Measurements from ENCODE around the gene EZH1. TPM values are rescaled to one million over a fixed set of nuclear protein-coding genes. Genes with fewer than 3 reads are reported as not detected.

EZH1 gene
- 10 to 100 TPM; 40.6 to 68.2 (median 54.6) TPM for total RNA-seq

DNA sequence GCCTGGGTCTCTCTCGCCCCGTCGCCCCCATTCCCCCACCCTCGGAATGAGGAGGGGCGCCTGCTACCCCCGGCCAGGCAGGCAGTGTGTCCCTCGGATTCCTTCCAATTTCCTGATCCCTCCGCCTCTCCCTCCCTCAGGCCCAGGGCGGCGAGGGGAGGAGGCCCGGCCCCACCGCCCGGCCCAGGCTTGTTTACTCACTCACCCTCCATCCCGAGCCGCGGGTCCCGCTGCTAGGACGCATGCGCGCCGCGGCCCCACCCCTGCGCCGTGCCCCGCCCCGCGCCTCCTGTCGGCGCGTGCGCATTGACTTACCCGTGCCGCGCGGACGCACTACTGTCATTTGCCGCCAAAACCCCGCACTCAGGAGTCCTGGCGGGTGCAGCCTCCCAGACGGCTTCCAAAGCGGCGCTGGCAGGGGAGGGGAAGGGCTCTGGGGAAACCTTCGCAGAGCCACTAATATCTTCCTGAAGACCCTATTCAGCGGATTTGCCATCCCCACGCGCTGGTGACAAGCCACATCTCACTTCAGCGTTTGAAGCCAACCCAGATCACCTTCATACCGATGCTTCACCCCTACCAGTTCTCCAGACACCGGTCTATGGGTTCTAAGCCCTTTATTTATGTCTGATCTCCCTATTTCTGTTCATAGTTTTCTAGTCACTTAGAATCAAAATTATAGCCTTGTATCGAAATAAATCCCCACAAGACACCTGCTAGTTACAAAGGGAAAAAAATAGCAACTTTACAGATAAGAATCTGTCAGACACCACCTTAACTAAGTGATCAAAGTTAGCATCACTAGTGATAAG lies at the start of gene EZH1:
EZH1 (minus strand) TSS at position 235 of the 812 bp plus-strand sequence. CDS start 16,099 bp downstream, outside the sequence.
- Histone ChIP-seq H3K4me3 (peak within 1 kb of the TSS; percentile 62 to 89 (median 82)), H3K9me3 (no peaks in the 10 kb centered on the region), H3K27me3 (no peaks in the 10 kb centered on the region), H3K4me1 (peaks cover 39 to 60% (median 54%) of the 10 kb centered on the region in 4 donors), H3K36me3 (peaks cover 0 to 11% (median 0%) of the 10 kb centered on the region in 4 donors), H3K27ac (replicated peaks in 1 of 4) (peak within 1 kb of the TSS; percentile 82 to 97 (median 92))
- peak; percentile 96 for DNase-seq (ENCODE audit: extremely low spot score)
- TF ChIP-seq, protein P1, sequence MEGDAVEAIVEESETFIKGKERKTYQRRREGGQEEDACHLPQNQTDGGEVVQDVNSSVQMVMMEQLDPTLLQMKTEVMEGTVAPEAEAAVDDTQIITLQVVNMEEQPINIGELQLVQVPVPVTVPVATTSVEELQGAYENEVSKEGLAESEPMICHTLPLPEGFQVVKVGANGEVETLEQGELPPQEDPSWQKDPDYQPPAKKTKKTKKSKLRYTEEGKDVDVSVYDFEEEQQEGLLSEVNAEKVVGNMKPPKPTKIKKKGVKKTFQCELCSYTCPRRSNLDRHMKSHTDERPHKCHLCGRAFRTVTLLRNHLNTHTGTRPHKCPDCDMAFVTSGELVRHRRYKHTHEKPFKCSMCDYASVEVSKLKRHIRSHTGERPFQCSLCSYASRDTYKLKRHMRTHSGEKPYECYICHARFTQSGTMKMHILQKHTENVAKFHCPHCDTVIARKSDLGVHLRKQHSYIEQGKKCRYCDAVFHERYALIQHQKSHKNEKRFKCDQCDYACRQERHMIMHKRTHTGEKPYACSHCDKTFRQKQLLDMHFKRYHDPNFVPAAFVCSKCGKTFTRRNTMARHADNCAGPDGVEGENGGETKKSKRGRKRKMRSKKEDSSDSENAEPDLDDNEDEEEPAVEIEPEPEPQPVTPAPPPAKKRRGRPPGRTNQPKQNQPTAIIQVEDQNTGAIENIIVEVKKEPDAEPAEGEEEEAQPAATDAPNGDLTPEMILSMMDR (IDR thresholded peaks at IDR 0.05): peak in 1 of 3 experiments; percentile 9
- TF ChIP-seq POLR2A (IDR thresholded peaks at IDR 0.05; ENCODE audit: low read depth) (peak; percentile 55), POLR2AphosphoS5 (IDR thresholded peaks at IDR 0.05) (peak; percentile 94), EP300 (IDR thresholded peaks at IDR 0.05) (no peak)
- intact Hi-C loops (cut with DNase I): no loop called here
- WGBS: 9% methylated on average over 19 of the region's 50 CpGs

DNA sequence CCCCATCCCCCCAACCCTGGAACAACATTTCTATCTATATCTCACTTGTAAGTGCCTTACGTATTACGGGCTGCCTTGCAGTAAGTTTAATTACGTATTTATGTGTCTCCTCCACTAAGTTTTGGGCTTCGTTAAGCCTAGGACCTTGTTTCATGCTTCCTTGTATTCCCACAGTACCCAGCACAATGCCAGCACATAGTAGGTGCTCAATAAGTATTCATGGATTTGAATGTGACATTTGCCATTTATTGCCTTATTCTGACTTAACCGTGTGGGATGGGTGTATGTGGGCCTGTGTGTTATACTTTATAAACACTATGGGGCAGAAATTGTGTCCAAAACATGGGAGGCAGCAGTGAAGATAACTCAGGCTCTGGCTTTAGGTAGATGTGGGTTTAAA lies 47.7 kb upstream of the EZH1 start:
- Histone ChIP-seq H3K36me3 (peaks cover 0 to 23% (median 14%) of the 10 kb centered on the region in 4 donors), H3K4me1 (peaks cover 10 to 17% (median 15%) of the 10 kb centered on the region in 4 donors), H3K4me3 (no peak overlapping the region), H3K9me3 (no peaks in the 10 kb centered on the region), H3K27ac (replicated peaks in 1 of 4) (no peak overlapping the region), H3K27me3 (peaks cover 0 to 3% (median 0%) of the 10 kb centered on the region in 4 donors)
- intact Hi-C loops (cut with DNase I): no loop called here
- TF ChIP-seq EP300 (IDR thresholded peaks at IDR 0.05) (no peak), POLR2A (IDR thresholded peaks at IDR 0.05; ENCODE audit: low read depth) (no peak), POLR2AphosphoS5 (IDR thresholded peaks at IDR 0.05) (no peak)
- TF ChIP-seq, protein P1 (IDR thresholded peaks at IDR 0.05): no peak
- WGBS: 76% methylated on average over 5 of the region's 5 CpGs
- DNase-seq (ENCODE audit: extremely low spot score): no peak

DNA sequence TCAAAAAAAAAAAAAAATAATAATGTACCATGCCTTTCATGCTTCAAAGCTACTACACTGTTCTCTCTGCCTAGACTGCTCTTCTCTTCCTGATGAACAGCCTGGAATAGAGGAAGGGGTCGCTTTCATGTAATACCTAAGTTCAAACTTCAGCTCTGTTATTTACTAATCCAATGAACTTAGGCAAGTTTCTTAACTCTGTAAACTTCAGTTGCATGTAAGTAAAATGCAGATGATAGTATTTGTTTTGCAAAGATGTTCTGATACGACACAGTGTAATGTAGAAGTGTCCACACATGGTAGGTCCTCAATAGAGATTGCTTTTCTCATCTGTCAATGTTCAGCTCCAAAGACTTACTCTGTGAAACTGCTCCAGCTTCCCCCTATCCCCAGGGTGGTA lies 47.1 kb upstream of the EZH1 start:
- 81% methylated on average over 2 of the region's 2 CpGs for WGBS
- TF ChIP-seq EP300 (IDR thresholded peaks at IDR 0.05): no peak
- H3K9me3 ChIP-seq: no peaks in the 10 kb centered on the region

DNA sequence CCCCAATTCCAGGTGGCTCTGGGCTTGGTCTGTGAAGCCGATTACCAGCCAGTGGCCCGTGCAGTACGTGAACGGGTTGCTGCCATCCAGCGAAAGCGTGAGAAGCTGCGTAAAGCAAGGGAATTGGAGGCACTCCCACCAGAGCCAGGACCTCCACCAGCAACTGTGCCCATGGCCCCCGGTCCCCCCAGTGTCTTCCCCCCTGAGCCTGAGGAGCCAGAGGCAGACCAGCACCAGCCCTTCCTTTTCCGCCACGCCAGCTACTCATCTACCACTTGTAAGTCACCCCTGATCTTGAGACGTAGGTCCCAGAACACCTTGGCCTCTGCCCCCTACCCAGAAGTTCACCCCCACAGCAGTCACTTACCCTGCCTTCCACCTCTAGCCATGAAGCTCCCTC lies 42.4 kb upstream of the EZH1 start:
- Histone ChIP-seq H3K9me3 (no peaks in the 10 kb centered on the region), H3K27ac (replicated peaks in 1 of 4) (no peak overlapping the region), H3K27me3 (peaks cover 0 to 55% (median 8%) of the 10 kb centered on the region in 4 donors), H3K4me1 (peaks cover 12 to 32% (median 25%) of the 10 kb centered on the region in 4 donors), H3K4me3 (no peak overlapping the region), H3K36me3 (no peaks in the 10 kb centered on the region)
- TF ChIP-seq EP300 (IDR thresholded peaks at IDR 0.05): no peak
- 94% methylated on average over 10 of the region's 11 CpGs for WGBS
- no peak for DNase-seq (ENCODE audit: extremely low spot score)
- intact Hi-C loops (cut with DNase I): no loop called here

More for the DNA sequence above, 47.1 kb upstream of the EZH1 start:
- intact Hi-C loops (cut with DNase I): no loop called here
- Histone ChIP-seq H3K4me3 (no peak overlapping the region), H3K4me1 (peaks cover 4 to 11% (median 9%) of the 10 kb centered on the region in 4 donors), H3K27me3 (peaks cover 0 to 8% (median 0%) of the 10 kb centered on the region in 4 donors), H3K36me3 (peaks cover 0 to 20% (median 13%) of the 10 kb centered on the region in 4 donors), H3K27ac (replicated peaks in 1 of 4) (no peak overlapping the region)
- no peak for DNase-seq (ENCODE audit: extremely low spot score)

DNA sequence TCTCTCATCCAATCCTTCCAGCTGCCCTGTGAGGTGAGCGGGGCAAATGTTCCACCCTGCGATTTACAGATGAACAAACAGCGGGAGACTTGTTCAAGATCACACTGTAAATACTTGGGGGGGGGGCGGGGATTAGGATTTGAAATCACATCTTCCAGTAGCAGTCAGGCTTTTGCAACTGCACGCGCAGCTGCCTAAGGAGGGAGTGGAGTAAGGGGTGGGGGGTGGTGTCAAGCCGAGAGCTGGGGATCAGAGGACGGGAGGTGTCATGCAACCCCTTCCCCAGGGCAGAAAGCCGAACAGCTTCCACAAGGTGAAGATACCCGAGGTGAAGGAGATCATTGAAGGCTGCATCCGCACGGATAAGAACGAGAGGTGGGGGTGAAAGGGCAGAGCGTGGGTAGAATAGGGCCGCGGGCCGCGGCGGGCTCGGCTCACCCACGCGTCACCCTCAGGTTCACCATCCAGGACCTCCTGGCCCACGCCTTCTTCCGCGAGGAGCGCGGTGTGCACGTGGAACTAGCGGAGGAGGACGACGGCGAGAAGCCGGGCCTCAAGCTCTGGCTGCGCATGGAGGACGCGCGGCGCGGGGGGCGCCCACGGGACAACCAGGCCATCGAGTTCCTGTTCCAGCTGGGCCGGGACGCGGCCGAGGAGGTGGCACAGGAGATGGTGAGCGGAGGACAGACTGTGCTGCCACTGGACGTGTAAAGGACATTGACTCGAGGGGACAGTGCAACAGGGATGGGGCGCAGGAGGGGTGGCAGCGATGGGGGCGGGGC lies 40.2 kb upstream of the EZH1 start:
- TF ChIP-seq EP300 (IDR thresholded peaks at IDR 0.05): no peak
- no peak for TF ChIP-seq POLR2AphosphoS5 (IDR thresholded peaks at IDR 0.05)
- TF ChIP-seq, protein P1 (IDR thresholded peaks at IDR 0.05): no peak
- TF ChIP-seq POLR2A (IDR thresholded peaks at IDR 0.05; ENCODE audit: low read depth): no peak
- no peaks in the 10 kb centered on the region for H3K36me3 ChIP-seq
- intact Hi-C loops (cut with DNase I): loop anchor here (5.0 kb wide), 1 partner anchor 37 kb away; the partner anchor contains the start of gene BECN1
- whole genome bisulfite sequencing: 59% methylated on average over 27 of the region's 52 CpGs
- H3K4me1 ChIP-seq: peaks cover 20 to 52% (median 46%) of the 10 kb centered on the region in 4 donors
- H3K4me3 ChIP-seq: no peak overlapping the region
- H3K27me3 ChIP-seq: peaks cover 0 to 77% (median 16%) of the 10 kb centered on the region in 4 donors
- no peak overlapping the region for H3K27ac ChIP-seq (replicated peaks in 1 of 4)
- H3K9me3 ChIP-seq: no peaks in the 10 kb centered on the region
- no peak for DNase-seq (ENCODE audit: extremely low spot score)

All from esophagus muscularis mucosa (tissue), 4 donors.